HepG2 (cell line): ENCODE measurements around the gene SLC25A22. TPM values are rescaled to one million over a fixed set of nuclear protein-coding genes. Genes with fewer than 3 reads are reported as not detected.

Experiments
- BRD4 ChIP-seq: sonication (generic); formaldehyde crosslinking; IDR thresholded peaks from 2 replicates; pipeline ENCODE4 v1.4.0; 2020; ENCODE audit warnings: missing genetic modification reagents
- CAMTA2 ChIP-seq: sonication (generic); formaldehyde crosslinking; IDR thresholded peaks from 2 replicates; pipeline ENCODE4 v1.4.0; 2020; ENCODE audit warnings: mild to moderate bottlenecking, missing genetic modification reagents, borderline replicate concordance
- CTCF ChIP-seq: sonication (generic); formaldehyde crosslinking; IDR thresholded peaks from 2 replicates; pipeline ENCODE4 v1.5.0; 2020; ENCODE audit warnings: mild to moderate bottlenecking, missing genetic modification reagents, moderate library complexity
- ELF1 ChIP-seq: sonication (generic); formaldehyde crosslinking; IDR thresholded peaks from 2 replicates; pipeline ENCODE4 v1.4.0; 2020; ENCODE audit warnings: missing genetic modification reagents
- FOXO1 ChIP-seq: sonication (generic); formaldehyde crosslinking; IDR thresholded peaks from 2 replicates; pipeline ENCODE4 v1.4.0; 2020; ENCODE audit warnings: missing genetic modification reagents
- HNRNPL ChIP-seq: fragments of 200-400 bp; formaldehyde crosslinking; IDR thresholded peaks from 2 replicates; pipeline ENCODE4 v1.6.1; 2017; ENCODE audit warnings: mild to moderate bottlenecking, low read depth, low read length
- HOXD1 ChIP-seq: sonication (generic); formaldehyde crosslinking; IDR thresholded peaks from 2 replicates; pipeline ENCODE4 v1.5.0; 2020; ENCODE audit warnings: missing genetic modification reagents
- IRF1 ChIP-seq: sonication (generic); formaldehyde crosslinking; IDR thresholded peaks from 2 replicates; pipeline ENCODE4 v1.4.0; 2020; ENCODE audit warnings: low read depth, mild to moderate bottlenecking, missing genetic modification reagents
- JUN ChIP-seq: sonication (generic); formaldehyde crosslinking; IDR thresholded peaks from 2 replicates; pipeline ENCODE4 v1.4.0; 2020; ENCODE audit warnings: mild to moderate bottlenecking, missing genetic modification reagents
- KDM5B ChIP-seq: sonication (generic); formaldehyde crosslinking; IDR thresholded peaks from 2 replicates; pipeline ENCODE4 v1.4.0; 2020; ENCODE audit warnings: missing genetic modification reagents, mild to moderate bottlenecking, borderline replicate concordance
- MAFG ChIP-seq: sonication (generic); formaldehyde crosslinking; IDR thresholded peaks from 2 replicates; pipeline ENCODE4 v1.5.1; 2020; ENCODE audit warnings: mild to moderate bottlenecking, missing genetic modification reagents
- NBN ChIP-seq: fragments of 450-650 bp; conservative IDR thresholded peaks from 2 replicates; pipeline ENCODE4 v1.6.1; 2017
- NFE2L2 ChIP-seq: fragments of 150-350 bp; IDR thresholded peaks from 2 replicates; pipeline ENCODE4 v1.6.1; 2014; ENCODE audit warnings: low read length
- PCBP2 ChIP-seq: fragments of 200-400 bp; formaldehyde crosslinking; optimal IDR thresholded peaks from 2 replicates; pipeline ENCODE3; 2018; ENCODE audit warnings: low read length, low read depth; ENCODE audit not compliant: poor library complexity, severe bottlenecking
- PHF20 ChIP-seq: sonication (generic); formaldehyde crosslinking; IDR thresholded peaks from 2 replicates; pipeline ENCODE4 v1.5.0; 2020; ENCODE audit warnings: mild to moderate bottlenecking, missing genetic modification reagents
- PRDM10 ChIP-seq: sonication (generic); formaldehyde crosslinking; IDR thresholded peaks from 2 replicates; pipeline ENCODE4 v1.4.0; 2020; ENCODE audit warnings: low read depth, missing genetic modification reagents
- RARG ChIP-seq: sonication (generic); formaldehyde crosslinking; IDR thresholded peaks from 2 replicates; pipeline ENCODE4 v1.4.0; 2020; ENCODE audit warnings: low read depth, mild to moderate bottlenecking, missing genetic modification reagents
- SRF ChIP-seq: IDR thresholded peaks from 2 replicates; pipeline ENCODE4 v1.6.1; 2011; ENCODE audit warnings: mild to moderate bottlenecking, low read depth, low read length, moderate library complexity
- ZBTB20 ChIP-seq: sonication (generic); formaldehyde crosslinking; IDR thresholded peaks from 2 replicates; pipeline ENCODE4 v1.8.1; 2023; ENCODE audit warnings: missing genetic modification reagents, low read depth, mild to moderate bottlenecking, borderline replicate concordance
- ZFP37 ChIP-seq: sonication (generic); formaldehyde crosslinking; IDR thresholded peaks from 2 replicates; pipeline ENCODE4 v1.4.0; 2020; ENCODE audit warnings: missing genetic modification reagents, borderline replicate concordance
- ZMAT5 ChIP-seq: sonication (generic); formaldehyde crosslinking; IDR thresholded peaks from 2 replicates; pipeline ENCODE4 v1.5.0; 2020; ENCODE audit warnings: mild to moderate bottlenecking, low read depth, missing genetic modification reagents, borderline replicate concordance
- ZNF256 ChIP-seq: sonication (generic); formaldehyde crosslinking; conservative IDR thresholded peaks from 2 replicates; pipeline ENCODE4 v1.4.0; 2020; ENCODE audit warnings: missing genetic modification reagents
- ZNF446 ChIP-seq: sonication (generic); formaldehyde crosslinking; IDR thresholded peaks from 2 replicates; pipeline ENCODE4 v1.5.0; 2020; ENCODE audit warnings: mild to moderate bottlenecking, missing genetic modification reagents
- ZNF557 ChIP-seq: sonication (generic); formaldehyde crosslinking; IDR thresholded peaks from 2 replicates; pipeline ENCODE4 v1.4.0; 2020; ENCODE audit warnings: missing genetic modification reagents
- ZNF883 ChIP-seq: sonication (generic); formaldehyde crosslinking; IDR thresholded peaks from 2 replicates; pipeline ENCODE4 v1.5.1; 2020; ENCODE audit warnings: mild to moderate bottlenecking, missing genetic modification reagents; ENCODE audit errors: not compliant biosample characterization
- polyA plus RNA-seq, 8 experiments: library from polyadenylated mRNA; depleted of rRNA in 3 of 8; stranded (reverse) in 7 of 8; unstranded in 1 of 8; fragments of >200 nt; fragmentation: Illumina TruSeq in 4 of 8; extraction: Trizol in 4 of 8; gene quantifications; 2 replicates each; pipeline versions ENCODE4 v1.2.1 to v1.2.3, GENCODE V29; 2011 to 2016; ENCODE audit warnings: low read depth in 4 of 8, missing spikeins in 1 of 8, mixed read lengths in 1 of 8; ENCODE audit not compliant: insufficient read depth in 1 of 8
- total RNA-seq, 5 experiments: library from RNA; depleted of rRNA; stranded (reverse); fragments of >200 nt; fragmentation: Illumina TruSeq; extraction: Trizol; gene quantifications; 2 replicates each; pipeline ENCODE4 v1.2.3, GENCODE V29; 2016; ENCODE audit warnings: low read depth in 1 of 5

The SLC25A22 gene
- total and polyA plus RNA-seq, 2 of the 13 experiments (the other 11 are each of a cell fraction or from before 2014, with no cell fraction given): 12.4 to 19.2 TPM

GRCh38 chr11:838441-839279 lies 40.6 kb upstream of the SLC25A22 start (continued):
- no peak for TF ChIP-seq ZNF557
- no peak for TF ChIP-seq ZNF883
- no peak for TF ChIP-seq ZMAT5 (CRISPR knock-in tag)
- no peak for TF ChIP-seq FOXO1
- no peak for TF ChIP-seq SRF
- peak; percentile 90 for TF ChIP-seq HNRNPL
- no peak for TF ChIP-seq MAFG (CRISPR knock-in tag)
- TF ChIP-seq JUN: no peak
- peak; percentile 81 for TF ChIP-seq CTCF (CRISPR knock-in tag)
- no peak for TF ChIP-seq ZNF256 (CRISPR knock-in tag)
- TF ChIP-seq PHF20 (CRISPR knock-in tag): 0 out of 2 replicates have a peak, but pooled peaks have one; percentile 30
- no peak for TF ChIP-seq NFE2L2
- TF ChIP-seq KDM5B: no peak; the same call in 1 of the 2 replicates
- peak; percentile 65; the same call in 1 of the 2 replicates for TF ChIP-seq ELF1 (CRISPR knock-in tag)
- TF ChIP-seq ZBTB20 (CRISPR knock-in tag): peak; percentile 60; the same call in 1 of the 2 replicates
- TF ChIP-seq IRF1 (CRISPR knock-in tag): no peak
- no peak for TF ChIP-seq BRD4 (CRISPR knock-in tag)
- TF ChIP-seq ZNF446 (CRISPR knock-in tag): no peak
- TF ChIP-seq CAMTA2: no peak
- TF ChIP-seq ZFP37 (CRISPR knock-in tag): no peak
- TF ChIP-seq RARG (CRISPR knock-in tag): no peak
- TF ChIP-seq NBN: no peak
- no peak; the same call in 1 of the 2 replicates for TF ChIP-seq PRDM10
- no peak for TF ChIP-seq HOXD1
- no peak for TF ChIP-seq PCBP2
